Inflammatory macrophage (primary cell): Measurements from ENCODE around the gene NR5A2.

Experiments used
- DNase-seq, 2 donors: peaks; one replicate each; pipeline ENCODE4 v3.0.0-alpha.2; 2020 to 2022

NR5A2 gene

GRCh38 chr1:200075522-200075921, 48.0 kb downstream of the NR5A2 start:
- DNase-seq = no peak

DNA sequence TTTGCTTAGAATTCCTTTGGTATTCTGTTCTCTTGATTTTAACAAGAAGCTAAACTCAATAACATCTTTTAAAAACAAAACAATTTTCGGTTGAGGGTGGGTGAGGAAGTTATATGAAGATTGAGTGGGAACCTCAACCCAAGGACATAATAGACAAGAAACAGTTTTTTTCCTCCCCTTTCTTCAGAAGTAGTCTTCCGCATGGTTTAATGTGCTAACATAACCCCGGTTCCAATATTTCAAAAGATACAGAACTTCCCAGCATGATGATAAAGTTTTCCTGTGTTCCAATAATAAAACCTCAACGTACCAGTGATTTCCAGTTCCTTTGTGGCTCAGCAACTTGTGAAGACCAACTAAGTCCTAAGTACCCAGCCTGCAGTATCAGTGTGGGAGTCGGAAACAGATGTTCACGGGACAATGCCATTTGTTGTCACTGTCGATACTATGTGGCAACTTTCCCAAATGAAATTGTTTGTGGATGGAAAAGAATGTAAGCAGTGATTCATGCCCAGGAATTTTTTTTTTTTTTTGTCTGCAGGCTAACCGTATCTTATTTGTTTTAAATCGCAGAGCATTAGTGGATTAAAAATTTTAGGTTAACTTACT, 48.5 kb downstream of the NR5A2 start:
- DNase-seq = no peak

GRCh38 chr1:200079232-200079940, 51.9 kb downstream of the NR5A2 start:
- DNase-seq = no peak

DNA sequence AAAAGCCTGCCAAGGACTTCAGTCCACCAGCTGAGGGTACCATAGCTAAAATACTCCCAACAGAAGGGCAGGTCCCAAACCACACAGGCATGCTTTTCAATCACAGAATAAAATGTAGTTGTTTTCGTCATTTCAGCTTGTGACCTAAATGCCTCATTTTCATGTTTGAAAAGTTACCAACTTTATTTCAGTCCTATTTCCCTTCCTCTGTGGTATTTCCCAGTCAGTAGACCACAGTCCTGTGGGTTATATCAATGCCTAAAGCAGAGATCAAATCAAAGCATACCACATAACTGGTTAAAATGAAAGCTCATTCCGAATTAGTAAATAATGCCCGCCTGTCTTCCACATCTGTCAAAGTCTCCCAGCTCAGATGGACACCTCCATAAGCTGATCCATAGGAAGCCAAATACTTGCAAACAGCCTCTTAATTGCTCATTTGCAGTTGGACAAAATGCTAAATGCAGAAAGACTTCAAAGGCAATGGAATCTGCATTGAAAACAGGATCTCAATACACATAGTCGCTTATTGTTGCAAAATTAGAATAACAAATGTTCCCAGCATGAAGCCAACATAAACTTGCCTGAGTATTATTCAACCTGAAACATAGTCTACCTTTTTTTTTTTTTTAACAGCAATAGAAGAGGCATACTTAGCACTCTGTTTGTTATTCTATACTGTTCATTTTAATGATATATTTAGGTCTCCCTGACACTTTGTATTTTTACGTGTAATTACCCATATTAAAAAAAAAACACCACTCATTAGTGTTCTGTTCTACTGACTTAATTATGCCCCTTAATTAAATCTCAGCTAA, 53.9 kb downstream of the NR5A2 start:
- DNase-seq = no peak

- DNase-seq = no peak
Observed at GRCh38 chr1:200081969-200082245, 54.4 kb downstream of the NR5A2 start.

GRCh38 chr1:200082329-200082728, 54.8 kb downstream of the NR5A2 start:
- no peak for DNase-seq

- DNase-seq = no peak
Observed at GRCh38 chr1:200090252-200091159, 63.0 kb downstream of the NR5A2 start.

- no peak for DNase-seq
Observed at GRCh38 chr1:200095057-200095577, 67.6 kb downstream of the NR5A2 start.

GRCh38 chr1:200096774-200097173, 69.3 kb downstream of the NR5A2 start:
- no peak for DNase-seq

DNA sequence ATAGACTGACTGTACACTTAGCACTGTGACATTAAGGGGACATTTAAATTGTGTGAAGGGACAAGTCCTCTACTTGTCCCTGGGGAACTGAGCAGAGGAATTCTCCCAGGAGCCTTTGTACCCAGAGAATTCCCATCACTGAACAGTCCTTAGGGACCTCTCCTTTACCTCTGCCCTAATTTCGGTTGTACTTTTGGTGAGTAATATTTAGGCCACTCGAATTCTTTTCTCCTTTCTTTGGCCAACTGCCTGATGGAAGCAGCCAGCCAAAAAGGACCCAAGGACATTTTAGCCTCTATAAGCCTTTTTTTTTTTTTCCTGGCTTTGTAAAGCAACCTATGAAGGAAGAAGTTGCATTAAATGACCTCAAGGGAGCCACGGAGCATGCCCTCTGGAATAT, 71.5 kb downstream of the NR5A2 start:
- no peak for DNase-seq

DNA sequence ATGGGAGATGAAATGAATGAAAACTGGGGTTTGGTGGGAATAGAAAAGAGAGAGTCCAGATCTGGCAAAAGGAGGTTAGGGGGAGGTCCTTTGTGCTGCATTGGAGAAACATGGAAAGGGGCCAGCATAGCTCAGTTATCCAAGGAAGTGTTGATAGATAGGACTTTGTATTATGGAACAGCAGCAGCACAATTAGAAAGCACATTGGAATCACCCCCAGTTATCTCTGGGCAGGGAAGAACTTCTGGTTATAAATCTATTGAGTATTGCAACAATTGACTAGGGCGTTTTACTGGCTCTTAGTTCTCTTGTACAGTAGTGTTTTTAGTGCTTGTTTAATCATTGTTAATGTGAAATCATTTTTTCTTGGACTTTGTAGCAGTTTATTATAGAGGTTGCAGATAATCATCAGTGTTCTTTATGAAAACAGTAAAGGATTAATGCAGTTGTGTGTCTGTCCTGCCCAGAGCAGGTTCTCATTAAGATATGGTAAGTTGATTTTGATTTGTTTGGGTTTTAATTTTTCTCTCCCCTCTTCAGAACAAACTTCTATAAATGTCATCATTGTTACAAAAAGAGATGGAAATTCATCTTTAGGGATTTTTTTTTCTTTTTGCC, 76.6 kb downstream of the NR5A2 start:
- DNase-seq = no peak

- no peak for DNase-seq
Observed at GRCh38 chr1:200107004-200107470, 79.5 kb downstream of the NR5A2 start.

DNA sequence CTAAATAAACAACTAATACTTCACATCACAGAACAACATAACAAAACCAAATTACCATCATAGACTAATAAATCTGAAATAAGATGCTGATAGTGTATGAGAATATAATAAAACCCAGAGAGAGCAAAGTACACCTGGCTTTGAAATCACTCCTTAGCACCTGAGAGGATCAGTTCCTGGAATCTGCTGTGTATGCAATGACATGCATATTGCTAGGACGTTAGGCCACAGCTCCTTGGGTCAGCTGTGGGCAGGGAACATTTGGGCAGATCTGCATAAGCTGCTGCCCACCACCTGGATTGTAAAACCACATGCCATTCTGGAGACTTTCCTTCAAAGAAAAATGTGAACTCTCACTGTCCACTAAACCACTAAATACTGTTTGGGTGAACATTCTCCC, 81.1 kb downstream of the NR5A2 start:
- DNase-seq = no peak

DNA sequence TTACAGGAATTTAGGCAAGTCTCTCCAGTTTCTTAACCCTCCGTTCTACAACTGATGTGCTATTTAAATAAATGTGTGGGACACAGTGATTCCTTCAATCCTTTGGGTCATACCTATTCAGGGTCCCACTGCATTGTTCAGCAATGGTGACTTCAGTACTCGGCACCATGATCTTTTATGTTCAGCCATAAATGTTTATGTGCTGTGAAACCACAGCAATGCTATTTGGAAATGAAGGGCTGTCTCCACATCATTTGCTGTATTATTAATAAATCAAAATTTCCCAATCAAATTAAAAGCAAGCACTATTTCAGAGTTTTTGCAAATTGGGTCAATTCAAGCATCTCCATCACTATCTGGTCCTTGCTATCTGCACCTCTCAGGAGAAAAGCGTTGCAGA, 84.8 kb downstream of the NR5A2 start:
- DNase-seq = no peak

GRCh38 chr1:200115532-200115931, 88.0 kb downstream of the NR5A2 start:
- DNase-seq = no peak

DNA sequence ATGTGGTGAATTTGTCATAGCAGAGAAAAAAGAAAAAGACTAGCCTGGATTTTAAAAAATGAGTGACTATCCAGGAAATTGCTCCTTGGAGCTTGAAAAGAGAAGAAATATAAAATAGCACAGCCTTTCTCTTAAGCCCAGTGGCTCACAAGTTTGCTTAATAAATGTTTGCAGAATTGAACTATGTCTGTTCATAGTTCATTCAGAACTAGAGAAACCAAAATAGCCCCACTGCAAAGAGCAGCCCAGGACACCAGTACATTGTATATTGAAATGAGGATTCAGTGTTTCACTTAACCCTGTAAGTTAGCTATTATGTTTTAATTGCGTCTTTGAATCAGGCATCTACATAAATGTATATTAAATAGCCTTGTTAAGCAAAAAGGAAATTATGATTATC, 88.8 kb downstream of the NR5A2 start:
- DNase-seq = no peak

GRCh38 chr1:200118779-200119505, 91.4 kb downstream of the NR5A2 start:
- no peak for DNase-seq

- no peak for DNase-seq
Observed at GRCh38 chr1:200121421-200121820, 93.9 kb downstream of the NR5A2 start.

GRCh38 chr1:200124309-200124708, 96.8 kb downstream of the NR5A2 start:
- no peak for DNase-seq

- no peak for DNase-seq
Observed at GRCh38 chr1:200128081-200128480, 100.6 kb downstream of the NR5A2 start.
